GM23338 (cell line): Measurements from ENCODE around the gene NOX1. TPM values are rescaled to one million over a fixed set of nuclear protein-coding genes. Genes with fewer than 3 reads are reported as not detected.

ENCODE experiments used
- ATAC-seq: fragments of 200-7000 bp; cut with Tn5 transposase; 3 replicates; pipeline ENCODE4 v1.9.1; 2020
- DNase-seq: peaks from one replicate; pipeline ENCODE4 v3.0.0-alpha.2; 2015; ENCODE audit warnings: low spot score
- H2AFZ ChIP-seq: fragments of 200-600 bp; sonication (generic); 2 replicates; pipeline ENCODE4 v1.8.0; 2016; ENCODE audit warnings: antibody characterized with exemption, mild to moderate bottlenecking, moderate library complexity
- H3F3A ChIP-seq: fragments of 200-600 bp; sonication (generic); replicated peaks from 2 replicates; pipeline ENCODE4 v1.8.0; 2017; ENCODE audit warnings: antibody characterized with exemption, mixed run types, low read depth
- H3K27ac ChIP-seq: fragments of 200-600 bp; sonication (generic); 2 replicates; pipeline ENCODE4 v1.6.1; 2016; ENCODE audit warnings: low read depth
- H3K27me3 ChIP-seq: fragments of 200-600 bp; sonication (generic); 2 replicates; pipeline ENCODE4 v1.8.0; 2016; ENCODE audit warnings: mild to moderate bottlenecking, mixed run types, moderate library complexity; ENCODE audit not compliant: insufficient read depth
- H3K36me3 ChIP-seq: fragments of 200-600 bp; sonication (generic); 2 replicates; pipeline ENCODE4 v1.8.0; 2016; ENCODE audit warnings: mild to moderate bottlenecking; ENCODE audit not compliant: insufficient read depth
- H3K4me1 ChIP-seq: fragments of 200-600 bp; sonication (generic); 2 replicates; pipeline ENCODE4 v1.8.0; 2016; ENCODE audit warnings: mild to moderate bottlenecking, moderate library complexity; ENCODE audit not compliant: insufficient read depth
- H3K4me2 ChIP-seq: fragments of 200-600 bp; sonication (generic); 2 replicates; pipeline ENCODE4 v1.7.1; 2017; ENCODE audit warnings: mixed run types
- H3K4me3 ChIP-seq: fragments of 200-600 bp; sonication (generic); 2 replicates; pipeline ENCODE4 v1.6.1; 2016; ENCODE audit warnings: mixed run types
- H3K79me2 ChIP-seq: fragments of 200-600 bp; sonication (generic); replicated peaks from 2 replicates; pipeline ENCODE4 v1.8.0; 2017; ENCODE audit warnings: mild to moderate bottlenecking; ENCODE audit not compliant: insufficient read depth
- H3K9me2 ChIP-seq: fragments of 200-600 bp; sonication (generic); 2 replicates; pipeline ENCODE4 v1.8.0; 2017; ENCODE audit not compliant: insufficient read depth
- H4K20me1 ChIP-seq: fragments of 200-600 bp; sonication (generic); replicated peaks from 2 replicates; pipeline ENCODE4 v1.8.0; 2017; ENCODE audit warnings: mild to moderate bottlenecking; ENCODE audit not compliant: insufficient read depth
- H3K27ac Mint-ChIP-seq: 2 replicates; pipeline ENCODE4 v1.8.0; 2020; ENCODE audit warnings: inconsistent platforms, mild to moderate bottlenecking, moderate library complexity, mixed read lengths
- H3K27me3 Mint-ChIP-seq: 3 replicates; pipeline ENCODE4 v1.8.0; 2022; ENCODE audit warnings: low read depth, mild to moderate bottlenecking, moderate library complexity, mixed read lengths, inconsistent platforms; ENCODE audit not compliant: insufficient read depth, poor library complexity
- H3K36me3 Mint-ChIP-seq: 3 replicates; pipeline ENCODE4 v1.8.0; 2021; ENCODE audit warnings: low read depth, mild to moderate bottlenecking, inconsistent platforms, moderate library complexity, mixed read lengths
- H3K4me1 Mint-ChIP-seq: 3 replicates; pipeline ENCODE4 v1.8.0; 2020; ENCODE audit warnings: mild to moderate bottlenecking, inconsistent platforms, mixed read lengths
- H3K4me3 Mint-ChIP-seq: 3 replicates; pipeline ENCODE4 v1.8.0; 2021; ENCODE audit warnings: moderate library complexity, mild to moderate bottlenecking, inconsistent platforms, mixed read lengths
- H3K9me3 Mint-ChIP-seq: 3 replicates; pipeline ENCODE4 v1.8.0; 2020; ENCODE audit warnings: moderate library complexity, mild to moderate bottlenecking, inconsistent platforms, mixed read lengths
- CREB1 ChIP-seq: fragments of 250-450 bp; sonication (Bioruptor Pico); IDR thresholded peaks from 2 replicates; pipeline ENCODE4 v1.5.0; 2020; ENCODE audit warnings: low read depth, mild to moderate bottlenecking, moderate library complexity
- CTCF ChIP-seq, 2 experiments: fragments of 200-600 bp in 1 of 2; sonication (generic) in 1 of 2; conservative IDR thresholded peaks; 2 replicates each; pipeline versions ENCODE4 v1.5.1 to v1.6.1; 2016 to 2017; ENCODE audit warnings: antibody characterized with exemption in 2 of 2, low read depth in 2 of 2, mild to moderate bottlenecking in 2 of 2, moderate library complexity in 1 of 2
- ETS1 ChIP-seq: IDR thresholded peaks from 2 replicates; pipeline ENCODE4 v1.6.1; 2016; ENCODE audit warnings: antibody characterized with exemption
- EZH2 ChIP-seq: fragments of 200-600 bp; sonication (generic); IDR thresholded peaks from one replicate; pipeline ENCODE4 v1.8.0; 2017; ENCODE audit warnings: antibody characterized with exemption, mild to moderate bottlenecking, low read depth; ENCODE audit not compliant: unreplicated experiment
- EZH2phosphoT487 ChIP-seq: fragments of 200-600 bp; sonication (generic); IDR thresholded peaks from one replicate; pipeline ENCODE4 v1.8.1; 2018; ENCODE audit warnings: antibody characterized with exemption; ENCODE audit not compliant: unreplicated experiment
- JUNB ChIP-seq: IDR thresholded peaks from one replicate; pipeline ENCODE4 v1.6.1; 2016; ENCODE audit warnings: antibody characterized with exemption; ENCODE audit not compliant: unreplicated experiment
- NANOG ChIP-seq: IDR thresholded peaks from 2 replicates; pipeline ENCODE4 v1.6.1; 2016; ENCODE audit warnings: antibody characterized with exemption, borderline replicate concordance
- POLR2AphosphoS5 ChIP-seq: IDR thresholded peaks from 2 replicates; pipeline ENCODE4 v1.6.1; 2016; ENCODE audit warnings: antibody characterized with exemption, low read depth
- REST ChIP-seq: IDR thresholded peaks from one replicate; pipeline ENCODE4 v1.6.1; 2018; ENCODE audit warnings: antibody characterized with exemption; ENCODE audit not compliant: unreplicated experiment
- STAT1 ChIP-seq: IDR thresholded peaks from one replicate; pipeline ENCODE4 v1.6.1; 2016; ENCODE audit warnings: antibody characterized with exemption; ENCODE audit not compliant: unreplicated experiment
- ZNF114 ChIP-seq: fragments of 250-450 bp; sonication (Bioruptor Pico); IDR thresholded peaks from 2 replicates; pipeline ENCODE4 v1.5.0; 2020; ENCODE audit warnings: mild to moderate bottlenecking, moderate library complexity
- ZNF331 ChIP-seq: fragments of 250-450 bp; sonication (Bioruptor Pico); IDR thresholded peaks from 2 replicates; pipeline ENCODE4 v1.5.0; 2020; ENCODE audit warnings: low read depth, mild to moderate bottlenecking, moderate library complexity
- ZNF462 ChIP-seq: fragments of 250-450 bp; sonication (Bioruptor Pico); IDR thresholded peaks from 2 replicates; pipeline ENCODE4 v1.5.0; 2020; ENCODE audit warnings: mild to moderate bottlenecking, moderate library complexity
- polyA plus RNA-seq: library from polyadenylated mRNA; unstranded; fragments of >200 nt; fragmentation: Nextera tagmentation; extraction: Ambion mirVana; gene quantifications from 2 replicates; pipeline ENCODE4 v1.2.1, GENCODE V29; 2016
- total RNA-seq: library from RNA; depleted of rRNA; stranded (reverse); fragments of >200 nt; shearing (Covaris generic); gene quantifications from 2 replicates; pipeline ENCODE4 v1.2.3, GENCODE V29; 2014

The NOX1 gene
- total and polyA plus RNA-seq, 2 experiments from 2014 or later, result 0.31 TPM; not detected in 1

- DNase-seq (peak; percentile 9), ATAC-seq (no peak)
- no peak overlapping the region for H2AFZ ChIP-seq
- H3K4me1 ChIP-seq, result no peaks in the 10 kb centered on the region
- no peaks in the 10 kb centered on the region for H3F3A ChIP-seq
- Mint-ChIP-seq H3K4me3 (no peak overlapping the region), H3K4me1 (peaks cover 8% of the 10 kb centered on the region; the same call in 2 of the 3 replicates), H3K9me3 (no peaks in the 10 kb centered on the region), H3K36me3 (no peaks in the 10 kb centered on the region), H3K27ac (no peak overlapping the region), H3K27me3 (no peaks in the 10 kb centered on the region)
- no peaks in the 10 kb centered on the region for H3K9me2 ChIP-seq
- H3K4me2 ChIP-seq, result no peak overlapping the region
- no peak overlapping the region for H3K4me3 ChIP-seq
- no peak for TF ChIP-seq CREB1 (CRISPR knock-in tag)
- no peak for TF ChIP-seq REST
- TF ChIP-seq EZH2phosphoT487, result no peak
- no peak for TF ChIP-seq JUNB
- no peak for TF ChIP-seq EZH2
- TF ChIP-seq ZNF114 (CRISPR knock-in tag), result no peak
- TF ChIP-seq STAT1, result no peak
- TF ChIP-seq NANOG, result no peak
- TF ChIP-seq POLR2AphosphoS5, result no peak
- no peak for TF ChIP-seq CTCF (conservative IDR thresholded peaks at IDR 0.05; ENCODE audit: low read depth in 2 of 2)
- no peak for TF ChIP-seq ZNF331 (CRISPR knock-in tag)
- no peak for TF ChIP-seq ETS1
- TF ChIP-seq ZNF462 (CRISPR knock-in tag), result no peak
- H3K27ac ChIP-seq, result no peak overlapping the region
- H3K79me2 ChIP-seq, result no peaks in the 10 kb centered on the region
- no peaks in the 10 kb centered on the region for H3K27me3 ChIP-seq
- no peaks in the 10 kb centered on the region for H4K20me1 ChIP-seq
- no peaks in the 10 kb centered on the region for H3K36me3 ChIP-seq
Observed at GRCh38 chrX:100804780-100805179, 69.4 kb downstream of the NOX1 start.
